Islet of Langerhans (tissue), 1 donor: ENCODE data around the gene USP20.

ENCODE experiments used
- FAIRE-seq: peaks from one replicate; lab custom pipeline; 2011; peaks lifted over from hg19 to GRCh38; lab: Jason Lieb, UNC

USP20 gene

DNA sequence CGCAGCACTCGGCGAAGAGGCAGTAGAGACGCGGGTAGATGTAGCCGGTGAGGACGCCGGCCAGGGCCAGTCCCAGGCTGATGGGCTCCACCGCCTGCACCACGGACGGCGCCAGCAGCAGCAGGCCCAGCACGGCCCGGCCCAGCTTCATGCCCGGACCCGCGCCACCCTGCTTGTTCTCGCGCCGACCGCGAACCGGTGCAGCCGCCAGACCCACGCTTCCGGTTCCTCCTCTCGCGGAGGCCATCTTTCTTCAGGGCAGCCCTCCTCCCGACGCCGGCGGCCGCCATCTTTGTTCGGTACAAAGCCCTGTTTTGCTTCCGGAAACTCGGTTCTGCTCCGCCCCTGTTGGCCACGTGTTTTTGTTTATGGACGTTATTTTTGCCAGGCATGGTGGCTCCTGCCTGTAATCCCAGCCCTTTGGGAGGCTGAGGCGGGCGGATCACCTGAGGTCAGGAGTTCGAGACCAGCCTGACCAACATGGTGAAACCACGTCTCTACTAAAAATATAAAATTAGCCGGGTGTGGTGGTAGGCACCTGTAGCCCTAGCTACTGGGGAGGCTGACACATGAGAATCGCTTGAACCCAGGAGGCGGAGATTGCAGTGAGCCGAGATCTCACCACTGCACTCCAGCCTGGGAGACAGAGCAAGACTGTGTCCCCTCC is 11.2 kb upstream of the USP20 start, which contains the start of gene TOR1A:
Gene TOR1A (minus strand): TSS at position 202 of the 667 bp plus-strand sequence. CDS start 51 bp downstream, at position 151.
- FAIRE-seq = peak; percentile 76

DNA sequence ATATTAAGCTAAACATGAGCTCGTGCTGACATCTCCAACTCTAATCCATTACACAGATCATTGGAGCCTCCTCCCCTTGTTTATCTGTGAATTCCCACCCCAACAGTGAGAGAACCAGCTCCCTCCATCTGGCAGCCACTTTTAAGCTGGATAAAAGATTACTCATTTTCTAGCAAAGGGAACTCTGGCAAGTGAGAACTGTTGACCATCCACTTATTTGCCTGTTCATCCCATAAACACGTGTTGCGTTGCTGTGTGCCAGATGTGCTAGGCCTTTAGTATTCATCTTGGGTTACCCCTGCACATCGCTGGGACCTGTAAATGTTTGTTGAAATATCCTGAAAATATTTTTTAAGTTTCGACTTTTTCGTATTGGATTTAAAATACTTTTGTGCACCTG is 8.9 kb upstream of the USP20 start:
- no peak for FAIRE-seq

DNA sequence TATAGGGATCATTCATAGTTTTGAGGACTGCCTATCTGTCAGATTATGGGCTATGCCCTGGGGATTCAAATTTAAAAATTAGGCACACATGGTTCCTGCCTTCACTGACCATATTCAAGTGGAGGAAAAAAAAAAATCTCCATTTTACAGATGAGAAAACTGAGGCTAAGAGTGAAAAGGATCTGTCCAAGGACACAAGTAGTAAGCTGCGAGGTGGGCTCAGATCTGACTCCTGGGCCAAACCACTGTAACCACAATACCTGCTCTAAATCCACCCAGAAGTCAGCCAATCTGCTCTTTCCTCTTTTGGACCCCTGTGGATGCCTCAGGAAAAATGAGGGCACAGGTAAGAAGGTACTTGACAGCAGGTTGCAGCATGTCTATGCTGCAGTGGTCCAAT is 8.5 kb upstream of the USP20 start:
- FAIRE-seq = no peak

DNA sequence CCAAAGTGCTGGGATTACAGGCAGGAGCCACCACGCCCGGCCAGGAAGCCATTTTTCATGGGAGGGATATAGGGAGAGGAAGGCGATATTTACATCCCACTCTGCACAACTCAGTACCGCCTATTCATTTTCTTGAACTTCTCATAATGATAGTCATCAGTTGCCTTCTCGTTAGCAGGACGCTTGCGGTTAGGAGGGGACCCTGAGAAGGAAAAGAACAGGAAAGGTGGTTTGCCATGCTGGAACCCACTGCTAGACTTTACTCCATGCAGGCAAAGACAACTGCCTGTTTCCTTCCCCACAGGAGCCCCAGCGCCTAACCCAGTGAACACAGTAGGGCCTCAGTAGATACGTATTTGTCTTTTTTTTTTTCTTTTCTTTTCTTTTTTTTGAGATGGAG is 7.2 kb upstream of the USP20 start:
- no peak for FAIRE-seq

DNA sequence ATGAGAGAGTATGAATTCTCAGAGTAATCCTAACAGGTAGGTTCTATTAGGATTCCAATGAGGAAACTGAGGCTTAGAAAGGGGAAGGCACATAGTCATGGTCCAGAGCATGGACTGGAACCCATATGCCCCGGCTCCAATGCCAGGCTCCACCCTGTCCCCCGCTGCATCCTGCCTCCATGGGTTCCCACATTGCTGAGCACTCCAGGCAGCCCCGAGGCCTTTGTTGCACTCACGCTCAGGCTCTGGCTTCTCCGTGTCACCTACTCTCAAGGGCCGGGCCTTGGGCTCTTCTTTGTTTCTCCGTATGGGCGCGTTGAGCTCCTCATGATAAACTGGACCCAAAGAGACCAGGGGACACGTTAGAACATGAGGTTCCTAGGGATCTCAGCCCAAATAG is 6.3 kb upstream of the USP20 start:
- FAIRE-seq = no peak

DNA sequence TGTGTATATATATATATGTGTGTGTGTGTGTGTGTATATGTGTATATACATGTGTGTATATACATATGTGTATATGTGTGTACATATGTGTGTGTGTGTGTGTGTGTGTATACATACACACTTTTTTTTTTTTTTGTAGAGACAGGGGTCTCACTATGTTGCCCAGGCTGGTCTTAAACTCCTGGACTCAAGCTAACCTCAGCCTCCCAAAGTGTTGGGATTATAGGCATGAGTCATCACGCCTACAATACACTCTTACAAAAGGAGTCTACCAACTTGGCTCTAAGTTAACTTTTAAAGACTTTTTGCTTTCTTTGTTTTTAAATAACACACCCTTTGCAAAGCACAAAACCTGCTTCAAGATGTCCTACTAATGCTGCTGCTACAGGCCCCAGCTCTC is 2.3 kb upstream of the USP20 start:
- FAIRE-seq = no peak

DNA sequence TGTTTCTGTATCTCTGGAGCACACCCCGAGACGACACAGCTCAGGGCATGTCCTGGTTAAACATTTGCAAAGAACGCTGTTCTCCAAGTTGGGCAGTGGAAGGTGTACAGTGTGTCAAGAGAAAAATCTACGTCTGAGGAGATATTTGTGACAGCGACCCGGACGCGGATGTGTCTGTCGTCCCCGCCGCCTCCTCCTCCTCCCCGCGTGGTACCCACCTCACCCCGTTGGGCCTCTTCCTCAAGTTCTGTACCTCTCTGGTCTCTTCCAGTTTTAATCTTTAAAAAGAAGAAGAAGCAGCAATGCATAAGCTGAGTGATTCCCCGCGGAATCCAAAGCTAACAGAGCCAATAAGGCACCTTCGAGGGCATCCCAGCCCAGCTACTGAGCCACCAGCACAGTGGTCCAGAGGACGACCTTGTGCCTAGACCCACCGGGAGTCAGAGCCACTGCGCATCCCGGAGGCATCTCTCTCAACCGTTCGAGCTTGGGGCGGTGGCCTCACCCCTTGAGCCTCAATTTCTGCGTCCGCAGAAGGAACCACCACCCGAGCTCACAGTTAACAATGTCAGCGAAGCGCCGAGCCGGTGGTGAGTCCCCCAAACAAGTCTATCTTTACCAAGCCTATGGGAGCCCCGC is 650 bp upstream of the USP20 start:
- no peak for FAIRE-seq

DNA sequence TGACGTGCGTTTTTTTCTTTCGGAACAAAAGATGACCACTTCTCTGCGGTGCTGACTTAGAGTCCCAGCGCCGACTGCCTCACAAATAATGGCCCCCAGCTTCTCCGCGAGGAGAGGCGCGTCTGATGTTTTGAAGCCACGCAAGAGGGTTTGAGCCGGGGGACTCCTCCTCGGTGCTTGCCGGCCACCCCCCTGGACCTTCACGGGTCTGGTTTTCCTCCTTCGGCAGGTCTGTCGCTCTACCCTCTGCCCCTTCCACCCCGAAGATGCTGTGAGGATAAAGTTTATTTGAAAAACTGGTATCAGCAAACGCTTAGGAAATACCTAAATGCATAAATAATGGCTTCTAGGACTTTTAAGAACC is 584 bp downstream of the USP20 start:
- FAIRE-seq = no peak

DNA sequence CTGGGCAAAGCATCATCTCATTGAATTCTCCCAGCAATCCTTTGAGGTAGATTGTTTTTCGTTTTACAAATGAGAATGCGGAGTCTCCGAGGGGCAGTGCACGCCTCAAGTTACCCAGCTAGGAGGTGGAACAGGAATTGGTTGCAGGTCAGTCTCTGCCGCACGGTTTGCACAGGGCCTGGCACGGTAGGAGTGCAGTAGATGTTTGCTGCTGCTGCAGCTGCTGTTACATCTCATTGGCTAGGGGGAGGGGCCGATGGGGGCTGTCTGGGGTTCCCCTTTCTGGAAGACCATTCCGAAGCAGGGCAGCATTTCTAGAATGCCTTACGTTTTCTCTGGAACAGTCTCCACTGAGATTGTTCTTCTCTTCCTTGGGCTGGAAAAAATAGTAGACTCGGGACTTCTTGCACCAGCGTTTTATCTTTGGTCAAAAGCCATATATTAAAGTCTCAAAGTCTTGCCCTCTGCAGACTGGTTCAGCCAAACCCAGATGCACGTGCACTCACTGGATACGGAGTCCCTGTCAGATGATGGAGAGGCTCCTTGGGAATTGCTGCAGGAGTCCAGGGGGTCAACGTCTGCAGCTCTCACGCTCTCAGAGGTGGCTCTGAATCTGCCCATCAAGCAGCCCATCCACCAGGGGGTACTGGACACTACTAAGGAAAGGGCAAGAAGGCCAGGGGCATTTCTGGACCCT is 1.2 kb downstream of the USP20 start:
- no peak for FAIRE-seq

DNA sequence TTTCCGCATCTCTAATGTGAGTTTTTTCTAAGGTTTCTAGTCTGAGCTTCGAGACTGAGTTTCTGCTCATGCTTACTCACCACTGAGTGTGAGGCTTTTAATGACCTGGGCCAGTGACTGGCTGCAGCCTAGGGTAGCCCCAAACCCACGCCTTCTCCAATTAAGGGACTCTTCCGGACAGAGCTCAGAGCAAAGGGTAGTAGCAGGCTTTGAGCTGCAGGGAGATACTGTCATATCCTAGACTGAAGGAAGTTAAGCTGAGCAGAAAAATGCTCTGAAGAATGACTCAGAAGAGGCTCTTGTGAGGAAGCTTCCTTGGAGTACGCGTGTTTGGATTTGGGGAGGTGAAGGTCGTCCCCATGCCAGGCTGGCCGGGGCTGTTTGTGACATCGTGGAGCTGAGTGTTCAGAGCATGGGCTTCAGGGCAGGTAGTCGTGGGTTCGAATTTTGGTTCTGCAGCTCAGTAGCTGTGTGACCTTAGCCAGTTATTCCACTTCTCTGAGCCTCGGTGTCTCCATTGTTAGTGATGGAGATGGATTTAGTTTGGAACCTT is 3.5 kb downstream of the USP20 start:
- no peak for FAIRE-seq

DNA sequence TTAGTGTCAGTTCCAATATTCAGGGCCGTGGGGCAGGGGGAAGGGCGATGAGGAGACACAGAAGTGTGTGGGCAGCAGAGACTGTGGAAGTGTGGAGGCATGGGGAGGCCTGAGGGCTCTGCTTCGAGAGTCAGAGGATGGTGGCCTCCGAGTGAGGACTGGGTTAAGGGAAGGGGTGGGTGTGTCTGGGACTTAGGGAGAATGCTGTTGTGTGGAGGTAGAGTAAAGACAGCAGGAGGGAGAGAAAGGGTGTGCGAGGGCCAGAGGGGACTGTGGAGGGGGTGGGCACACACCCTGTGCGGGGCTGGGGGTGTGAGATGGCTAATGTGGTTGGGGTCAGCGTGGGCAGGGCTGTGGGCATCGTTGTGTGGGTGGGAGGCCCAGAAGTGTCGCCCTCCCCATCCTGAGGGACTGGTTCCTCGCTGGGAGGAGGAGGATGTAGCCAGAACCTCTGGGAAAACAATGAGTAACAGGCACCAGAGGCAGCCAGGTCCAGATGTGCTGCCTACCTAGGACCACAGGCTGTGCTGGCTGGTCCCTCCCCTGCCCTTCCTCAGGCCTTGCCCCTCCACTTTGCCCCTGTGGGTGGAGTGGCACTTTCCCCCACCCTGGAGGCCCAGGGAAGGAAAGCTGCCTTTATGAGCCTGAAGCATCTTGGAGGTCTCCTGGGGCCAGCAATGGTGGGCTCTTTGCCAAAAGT is 4.2 kb downstream of the USP20 start:
- FAIRE-seq = no peak

DNA sequence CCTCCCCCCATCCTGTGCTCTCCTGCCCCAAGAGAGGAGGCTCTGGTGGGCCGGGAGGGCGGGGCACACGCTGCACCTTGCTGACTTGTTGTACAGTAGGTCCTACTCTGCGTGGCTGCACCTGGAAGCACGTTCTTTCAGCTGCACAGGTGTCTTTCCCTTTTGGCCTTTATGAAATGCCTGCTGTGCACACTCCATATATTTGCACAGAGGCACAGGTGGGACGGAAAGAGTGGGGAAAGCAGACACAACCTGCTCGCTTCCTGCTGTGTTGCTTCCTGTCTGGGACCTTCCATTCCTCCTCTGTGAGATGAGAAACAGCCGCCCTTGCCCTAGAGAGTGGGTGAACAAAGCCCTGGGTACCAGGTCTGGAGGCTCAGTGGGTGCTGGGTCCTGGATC is 4.8 kb downstream of the USP20 start:
- FAIRE-seq = no peak

DNA sequence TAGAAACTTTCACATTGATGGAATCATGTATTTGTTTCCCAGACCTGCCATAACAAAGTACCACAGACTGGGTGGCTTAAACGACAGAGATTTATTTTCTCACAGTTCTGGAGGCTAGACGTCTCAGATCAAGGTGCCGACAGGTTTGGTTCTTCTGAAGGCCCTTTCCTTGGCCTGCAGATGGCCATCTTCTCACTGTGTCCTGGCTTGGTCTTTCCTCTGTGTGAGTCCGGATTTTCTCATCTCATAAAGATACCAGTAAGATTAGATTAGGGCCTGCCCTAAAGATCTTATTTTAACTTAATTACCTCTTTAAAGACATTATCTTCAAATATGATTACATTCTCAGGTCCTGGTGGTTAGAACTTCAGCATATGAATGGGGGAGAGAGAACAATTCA is 5.8 kb downstream of the USP20 start:
- FAIRE-seq = no peak

DNA sequence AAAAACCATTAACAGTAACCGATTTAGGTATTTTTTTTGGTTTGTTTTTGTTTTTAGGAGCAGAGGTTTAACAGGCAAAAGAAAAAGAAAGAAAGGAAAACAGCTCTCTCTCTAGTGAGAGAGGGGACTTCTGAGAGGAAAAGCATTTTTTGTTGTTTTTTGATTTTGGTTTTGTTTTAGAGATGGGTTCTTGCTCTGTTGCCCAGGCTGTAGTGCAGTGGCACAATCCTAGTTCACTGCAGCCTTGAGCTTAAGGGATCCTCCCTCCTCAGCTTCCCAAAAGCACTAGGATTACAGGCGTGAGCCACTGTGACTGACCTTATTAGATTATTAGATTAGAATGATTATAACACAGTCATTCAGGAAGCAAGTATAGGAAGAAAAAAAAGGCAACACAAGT is 10.1 kb downstream of the USP20 start:
- FAIRE-seq = no peak

DNA sequence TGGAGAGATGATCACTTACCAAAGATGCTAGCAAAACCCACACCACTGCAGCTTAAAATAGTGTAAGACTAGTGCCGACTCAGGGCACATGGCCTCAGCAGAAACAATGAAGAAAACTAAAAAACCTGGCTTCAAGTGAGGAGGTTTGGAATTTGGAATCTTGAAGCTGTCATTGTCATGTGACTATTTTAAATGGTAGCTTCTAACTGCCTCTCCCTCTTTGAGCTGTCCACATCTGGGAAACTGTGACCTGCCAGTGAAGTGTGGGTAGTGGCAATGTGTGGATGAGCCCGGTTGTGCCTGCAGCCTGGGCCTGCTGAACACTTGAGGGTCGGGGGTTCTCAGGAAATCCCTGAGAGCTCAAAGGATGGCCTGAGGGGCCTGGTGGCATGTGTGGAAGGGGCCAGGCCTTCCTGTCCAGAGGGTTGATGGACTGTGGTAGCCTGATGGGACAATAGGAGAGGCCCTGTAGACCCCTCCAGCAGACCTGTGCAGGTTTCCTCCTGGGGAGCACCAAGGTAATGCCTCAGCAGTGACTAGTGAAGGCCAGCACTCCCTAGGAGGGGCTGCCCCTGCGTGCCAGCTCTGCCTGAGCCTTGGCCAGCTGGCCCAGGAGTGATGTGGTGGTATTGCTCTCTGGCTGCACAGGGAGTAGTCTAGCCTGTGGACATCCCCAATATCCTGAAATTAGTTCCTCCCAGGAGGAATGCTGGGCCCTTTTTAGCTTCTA is 13.6 kb downstream of the USP20 start:
- FAIRE-seq = no peak

DNA sequence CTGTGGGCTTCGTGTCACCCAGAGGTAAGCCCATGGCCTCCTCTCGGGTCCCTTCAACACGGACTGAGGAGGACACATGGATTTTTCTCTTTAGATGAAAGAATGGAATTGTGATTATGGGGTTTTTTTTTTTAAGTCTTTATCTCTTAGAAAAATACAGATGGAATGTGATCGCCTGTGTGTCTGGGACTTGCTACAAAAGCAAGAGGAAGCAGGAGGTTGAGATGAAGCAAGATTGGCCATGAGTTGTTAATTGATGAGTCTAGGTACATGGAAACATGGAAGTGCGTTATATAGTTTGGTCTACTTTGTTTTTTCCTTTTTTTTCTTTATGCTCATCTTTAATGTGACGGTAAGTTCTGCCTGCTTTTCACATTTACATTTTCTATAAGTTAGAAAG is 14.6 kb downstream of the USP20 start:
- FAIRE-seq = no peak

DNA sequence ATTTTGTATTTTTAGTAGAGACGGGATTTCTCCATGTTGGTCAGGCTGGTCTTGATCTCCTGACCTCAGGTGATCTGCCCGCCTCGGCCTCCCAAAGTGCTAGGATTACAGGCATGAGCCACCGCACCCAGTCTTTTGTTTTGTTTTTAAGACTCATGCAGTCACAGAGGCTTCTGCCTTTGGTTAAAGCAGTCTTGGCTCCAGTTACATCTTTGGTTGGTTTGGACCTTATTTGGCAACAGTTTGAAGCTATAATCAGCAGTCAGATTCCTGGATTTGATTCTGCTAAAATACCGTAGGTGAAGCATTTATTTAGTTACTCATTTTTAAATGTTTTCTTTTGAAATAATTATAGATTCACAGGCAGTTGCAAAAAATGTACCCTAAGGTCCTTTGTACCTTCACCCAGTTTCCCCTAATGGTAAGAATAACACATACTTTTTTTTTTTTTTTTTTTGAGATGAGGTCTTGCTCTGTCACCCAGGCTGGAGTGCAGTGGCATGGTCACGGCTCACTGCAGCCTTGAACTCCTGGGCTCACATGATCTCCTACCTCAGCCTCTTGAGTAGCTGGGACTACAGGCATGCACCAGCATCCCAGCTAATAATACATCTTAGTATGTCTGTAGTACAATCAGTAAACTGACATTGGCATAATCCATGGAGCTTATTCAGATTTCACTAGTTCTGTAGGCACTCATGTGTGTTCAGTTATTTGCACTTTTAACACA is 15.7 kb downstream of the USP20 start:
- no peak for FAIRE-seq

DNA sequence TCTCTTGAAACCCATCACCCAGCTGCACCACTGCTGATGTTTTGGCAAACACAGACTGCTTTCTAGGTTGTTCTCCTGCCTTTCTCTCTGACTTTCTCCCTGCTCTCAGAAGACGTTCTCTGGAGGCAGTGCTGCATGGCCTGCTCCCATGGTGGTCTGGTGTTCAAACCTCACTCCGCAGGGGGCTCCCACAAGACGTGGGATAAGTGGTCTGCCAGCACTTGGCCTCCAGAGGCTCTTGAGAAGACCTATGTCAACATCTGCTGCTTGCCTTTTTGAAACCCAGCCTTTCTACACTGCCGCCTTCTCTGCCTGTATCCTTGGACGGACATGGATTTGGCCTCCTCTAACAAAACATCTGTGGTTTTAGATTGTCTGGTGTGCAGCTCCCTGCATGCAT is 16.6 kb downstream of the USP20 start:
- no peak for FAIRE-seq

DNA sequence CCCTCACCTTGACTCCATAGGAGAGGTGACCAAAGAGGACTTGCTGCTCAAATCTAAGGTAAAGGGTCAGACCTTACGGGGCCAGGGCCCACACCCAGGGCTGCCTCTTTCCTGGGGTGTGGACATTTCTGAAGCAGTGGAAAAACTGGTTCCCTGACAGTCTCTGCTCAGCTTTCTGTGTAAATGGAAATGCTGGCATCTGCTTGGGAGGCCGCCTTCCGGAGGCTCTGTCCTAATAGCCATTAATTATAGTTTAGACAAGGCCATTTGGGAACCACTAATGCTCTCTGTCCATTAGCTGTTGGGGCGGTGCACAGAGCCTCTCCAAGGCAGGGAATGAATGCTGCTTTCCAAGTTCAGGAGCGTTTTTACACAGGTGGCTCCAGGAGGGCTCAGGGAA is 17.3 kb downstream of the USP20 start:
- no peak for FAIRE-seq

DNA sequence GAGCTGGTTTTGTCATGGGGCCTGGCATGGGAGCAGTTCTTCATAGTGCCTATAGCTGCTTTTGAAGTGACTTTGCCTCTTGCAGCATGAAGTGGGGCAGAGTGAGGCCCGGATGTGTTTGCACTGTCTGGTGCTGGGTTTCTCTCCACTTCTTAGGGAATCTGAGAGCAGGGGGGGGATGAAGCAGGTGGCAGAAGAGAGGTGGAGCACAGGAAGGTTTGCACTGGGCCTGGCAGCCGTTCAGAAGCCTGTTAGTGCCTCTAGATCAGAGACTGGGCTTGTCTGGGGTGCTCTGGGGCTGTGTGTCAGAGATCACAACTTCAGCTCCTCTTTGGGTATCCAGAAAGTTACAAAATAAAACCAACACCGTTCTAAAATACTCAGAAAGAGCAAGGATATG is 18.4 kb downstream of the USP20 start:
- no peak for FAIRE-seq

DNA sequence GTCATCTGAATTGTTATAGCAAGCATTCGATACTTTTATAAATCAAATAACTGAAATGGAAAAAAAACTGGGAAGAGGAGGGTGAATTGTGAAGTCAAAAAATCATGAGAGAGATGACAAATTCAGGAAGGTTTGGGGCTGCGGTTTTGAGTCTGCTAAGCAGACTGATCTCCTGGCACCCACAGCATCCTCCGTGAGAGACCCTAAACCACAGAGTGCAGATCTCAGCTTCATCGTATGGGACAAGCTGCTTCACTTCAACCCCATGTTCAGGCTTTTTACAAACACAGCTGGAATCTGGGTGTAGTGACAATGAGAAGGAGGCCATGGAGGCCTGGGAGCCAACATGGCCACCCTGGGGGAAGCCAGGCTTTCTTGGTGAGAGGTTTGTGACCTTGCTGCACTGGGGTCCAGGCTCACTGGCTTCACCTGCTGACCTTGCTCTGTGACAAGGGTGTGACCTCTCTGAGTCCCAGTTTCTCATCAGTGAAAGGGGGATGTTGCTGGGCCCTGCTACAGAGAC is 19.4 kb downstream of the USP20 start:
- no peak for FAIRE-seq
